ENCODE measurements around the gene C1orf226. TPM values are rescaled to one million over a fixed set of nuclear protein-coding genes. Genes with fewer than 3 reads are reported as not detected.

The C1orf226 gene
- total and polyA plus RNA-seq, 2 experiments from 2014 or later = 2.7 to 12.5 TPM

DNA sequence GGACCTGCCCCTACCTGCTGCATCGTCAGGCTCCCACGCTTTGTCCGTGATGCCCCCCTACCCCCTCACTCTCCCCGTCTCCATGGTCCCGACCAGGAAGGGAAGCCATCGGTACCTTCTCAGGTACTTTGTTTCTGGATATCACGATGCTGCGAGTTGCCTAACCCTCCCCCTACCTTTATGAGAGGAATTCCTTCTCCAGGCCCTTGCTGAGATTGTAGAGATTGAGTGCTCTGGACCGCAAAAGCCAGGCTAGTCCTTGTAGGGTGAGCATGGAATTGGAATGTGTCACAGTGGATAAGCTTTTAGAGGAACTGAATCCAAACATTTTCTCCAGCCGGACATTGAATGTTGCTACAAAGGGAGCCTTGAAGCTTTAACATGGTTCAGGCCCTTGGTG is 13.8 kb upstream of the C1orf226 start:
- ATAC-seq (no peak), DNase-seq (ENCODE audit: low spot score) (no peak)
- H3K79me2 ChIP-seq (replicated peaks; ENCODE audit: insufficient read depth) = no peaks in the 10 kb centered on the region
- H3K9me2 ChIP-seq (ENCODE audit: insufficient read depth) = no peaks in the 10 kb centered on the region
- no peaks in the 10 kb centered on the region for H3K36me3 ChIP-seq (ENCODE audit: insufficient read depth)
- no peak overlapping the region for H3K4me3 ChIP-seq
- H4K20me1 ChIP-seq (replicated peaks; ENCODE audit: insufficient read depth) = no peaks in the 10 kb centered on the region
- H2AFZ ChIP-seq = no peak overlapping the region
- H3K27me3 Mint-ChIP-seq (ENCODE audit: insufficient read depth, low read depth, poor library complexity) = peaks cover 14% of the 10 kb centered on the region
- no peak overlapping the region for H3K4me3 Mint-ChIP-seq
- no peaks in the 10 kb centered on the region for H3K4me1 ChIP-seq (ENCODE audit: insufficient read depth)
- H3F3A ChIP-seq (replicated peaks; ENCODE audit: low read depth) = no peaks in the 10 kb centered on the region
- H3K27ac Mint-ChIP-seq = no peak overlapping the region
- TF ChIP-seq EZH2 (IDR thresholded peaks at IDR 0.05; ENCODE audit: low read depth, unreplicated experiment) (no peak), STAT1 (IDR thresholded peaks at IDR 0.05; ENCODE audit: unreplicated experiment) (no peak), NANOG (IDR thresholded peaks at IDR 0.05; ENCODE audit: borderline replicate concordance) (no peak), CREB1 (CRISPR knock-in tag; IDR thresholded peaks at IDR 0.05; ENCODE audit: low read depth) (no peak)
- no peaks in the 10 kb centered on the region for H3K9me3 Mint-ChIP-seq
- no peaks in the 10 kb centered on the region for H3K27me3 ChIP-seq (ENCODE audit: insufficient read depth)
- no peak overlapping the region for H3K4me2 ChIP-seq
- peaks cover 17% of the 10 kb centered on the region; the same call in 2 of the 3 replicates for H3K36me3 Mint-ChIP-seq (ENCODE audit: low read depth)
- no peak overlapping the region for H3K27ac ChIP-seq (ENCODE audit: low read depth)
- peaks cover 5% of the 10 kb centered on the region for H3K4me1 Mint-ChIP-seq

DNA sequence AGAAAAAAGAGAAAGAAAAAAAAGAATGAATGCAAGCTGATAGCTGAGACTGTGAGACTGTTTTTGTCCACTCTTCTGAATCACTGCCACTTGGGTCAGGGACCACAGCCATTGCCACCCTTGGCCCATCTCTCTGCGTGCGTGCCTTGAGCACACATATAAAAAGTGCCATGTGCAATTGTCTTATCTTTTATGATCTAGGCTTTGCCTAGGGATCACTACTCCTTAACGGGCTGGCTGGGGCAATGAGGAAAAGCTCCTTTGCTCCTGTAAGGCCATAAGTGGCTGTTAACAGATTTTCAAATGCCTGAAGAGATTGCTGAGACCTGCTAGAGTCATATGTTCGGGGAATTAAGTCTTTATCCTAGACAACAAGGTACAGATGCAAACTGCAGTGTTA is 13.1 kb upstream of the C1orf226 start:
- DNase-seq (ENCODE audit: low spot score) = no peak
- TF ChIP-seq, protein P1, sequence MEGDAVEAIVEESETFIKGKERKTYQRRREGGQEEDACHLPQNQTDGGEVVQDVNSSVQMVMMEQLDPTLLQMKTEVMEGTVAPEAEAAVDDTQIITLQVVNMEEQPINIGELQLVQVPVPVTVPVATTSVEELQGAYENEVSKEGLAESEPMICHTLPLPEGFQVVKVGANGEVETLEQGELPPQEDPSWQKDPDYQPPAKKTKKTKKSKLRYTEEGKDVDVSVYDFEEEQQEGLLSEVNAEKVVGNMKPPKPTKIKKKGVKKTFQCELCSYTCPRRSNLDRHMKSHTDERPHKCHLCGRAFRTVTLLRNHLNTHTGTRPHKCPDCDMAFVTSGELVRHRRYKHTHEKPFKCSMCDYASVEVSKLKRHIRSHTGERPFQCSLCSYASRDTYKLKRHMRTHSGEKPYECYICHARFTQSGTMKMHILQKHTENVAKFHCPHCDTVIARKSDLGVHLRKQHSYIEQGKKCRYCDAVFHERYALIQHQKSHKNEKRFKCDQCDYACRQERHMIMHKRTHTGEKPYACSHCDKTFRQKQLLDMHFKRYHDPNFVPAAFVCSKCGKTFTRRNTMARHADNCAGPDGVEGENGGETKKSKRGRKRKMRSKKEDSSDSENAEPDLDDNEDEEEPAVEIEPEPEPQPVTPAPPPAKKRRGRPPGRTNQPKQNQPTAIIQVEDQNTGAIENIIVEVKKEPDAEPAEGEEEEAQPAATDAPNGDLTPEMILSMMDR (conservative IDR thresholded peaks at IDR 0.05; ENCODE audit: low read depth in 2 of 2) = no peak
- TF ChIP-seq JUNB (IDR thresholded peaks at IDR 0.05; ENCODE audit: unreplicated experiment) (no peak), STAT1 (IDR thresholded peaks at IDR 0.05; ENCODE audit: unreplicated experiment) (no peak), EZH2 (IDR thresholded peaks at IDR 0.05; ENCODE audit: low read depth, unreplicated experiment) (no peak), CREB1 (CRISPR knock-in tag; IDR thresholded peaks at IDR 0.05; ENCODE audit: low read depth) (no peak), ZNF331 (CRISPR knock-in tag; IDR thresholded peaks at IDR 0.05; ENCODE audit: low read depth) (no peak), ZNF114 (CRISPR knock-in tag; IDR thresholded peaks at IDR 0.05) (no peak), POLR2AphosphoS5 (IDR thresholded peaks at IDR 0.05; ENCODE audit: low read depth) (no peak)
- TF ChIP-seq, protein P2, sequence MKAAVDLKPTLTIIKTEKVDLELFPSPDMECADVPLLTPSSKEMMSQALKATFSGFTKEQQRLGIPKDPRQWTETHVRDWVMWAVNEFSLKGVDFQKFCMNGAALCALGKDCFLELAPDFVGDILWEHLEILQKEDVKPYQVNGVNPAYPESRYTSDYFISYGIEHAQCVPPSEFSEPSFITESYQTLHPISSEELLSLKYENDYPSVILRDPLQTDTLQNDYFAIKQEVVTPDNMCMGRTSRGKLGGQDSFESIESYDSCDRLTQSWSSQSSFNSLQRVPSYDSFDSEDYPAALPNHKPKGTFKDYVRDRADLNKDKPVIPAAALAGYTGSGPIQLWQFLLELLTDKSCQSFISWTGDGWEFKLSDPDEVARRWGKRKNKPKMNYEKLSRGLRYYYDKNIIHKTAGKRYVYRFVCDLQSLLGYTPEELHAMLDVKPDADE (IDR thresholded peaks at IDR 0.05) = no peak
- Histone ChIP-seq H3K27ac (ENCODE audit: low read depth) (no peak overlapping the region), H3K27me3 (ENCODE audit: insufficient read depth) (no peaks in the 10 kb centered on the region), H3K4me3 (no peak overlapping the region), H3K4me1 (ENCODE audit: insufficient read depth) (no peaks in the 10 kb centered on the region), H3K9me2 (ENCODE audit: insufficient read depth) (no peaks in the 10 kb centered on the region), H4K20me1 (replicated peaks; ENCODE audit: insufficient read depth) (no peaks in the 10 kb centered on the region), H3K79me2 (replicated peaks; ENCODE audit: insufficient read depth) (no peaks in the 10 kb centered on the region), H2AFZ (no peak overlapping the region), H3F3A (replicated peaks; ENCODE audit: low read depth) (no peaks in the 10 kb centered on the region), H3K36me3 (ENCODE audit: insufficient read depth) (no peaks in the 10 kb centered on the region), H3K4me2 (no peak overlapping the region)
- Mint-ChIP-seq H3K27me3 (ENCODE audit: insufficient read depth, low read depth, poor library complexity) (peaks cover 20% of the 10 kb centered on the region), H3K36me3 (ENCODE audit: low read depth) (peaks cover 17% of the 10 kb centered on the region; the same call in 2 of the 3 replicates), H3K9me3 (no peaks in the 10 kb centered on the region), H3K4me3 (no peak overlapping the region), H3K27ac (no peak overlapping the region), H3K4me1 (peaks cover 1% of the 10 kb centered on the region; the same call in 1 of the 3 replicates)
- no peak for ATAC-seq
